HG02884 (cell line): ENCODE data around the gene STAT6.

Experiments used
- ATAC-seq: cut with Tn5 transposase; IDR thresholded peaks from one replicate; pipeline ENCODE4 v1.9.1; 2021; ENCODE audit warnings: mild to moderate bottlenecking, moderate library complexity; ENCODE audit not compliant: unreplicated experiment

Gene STAT6

DNA sequence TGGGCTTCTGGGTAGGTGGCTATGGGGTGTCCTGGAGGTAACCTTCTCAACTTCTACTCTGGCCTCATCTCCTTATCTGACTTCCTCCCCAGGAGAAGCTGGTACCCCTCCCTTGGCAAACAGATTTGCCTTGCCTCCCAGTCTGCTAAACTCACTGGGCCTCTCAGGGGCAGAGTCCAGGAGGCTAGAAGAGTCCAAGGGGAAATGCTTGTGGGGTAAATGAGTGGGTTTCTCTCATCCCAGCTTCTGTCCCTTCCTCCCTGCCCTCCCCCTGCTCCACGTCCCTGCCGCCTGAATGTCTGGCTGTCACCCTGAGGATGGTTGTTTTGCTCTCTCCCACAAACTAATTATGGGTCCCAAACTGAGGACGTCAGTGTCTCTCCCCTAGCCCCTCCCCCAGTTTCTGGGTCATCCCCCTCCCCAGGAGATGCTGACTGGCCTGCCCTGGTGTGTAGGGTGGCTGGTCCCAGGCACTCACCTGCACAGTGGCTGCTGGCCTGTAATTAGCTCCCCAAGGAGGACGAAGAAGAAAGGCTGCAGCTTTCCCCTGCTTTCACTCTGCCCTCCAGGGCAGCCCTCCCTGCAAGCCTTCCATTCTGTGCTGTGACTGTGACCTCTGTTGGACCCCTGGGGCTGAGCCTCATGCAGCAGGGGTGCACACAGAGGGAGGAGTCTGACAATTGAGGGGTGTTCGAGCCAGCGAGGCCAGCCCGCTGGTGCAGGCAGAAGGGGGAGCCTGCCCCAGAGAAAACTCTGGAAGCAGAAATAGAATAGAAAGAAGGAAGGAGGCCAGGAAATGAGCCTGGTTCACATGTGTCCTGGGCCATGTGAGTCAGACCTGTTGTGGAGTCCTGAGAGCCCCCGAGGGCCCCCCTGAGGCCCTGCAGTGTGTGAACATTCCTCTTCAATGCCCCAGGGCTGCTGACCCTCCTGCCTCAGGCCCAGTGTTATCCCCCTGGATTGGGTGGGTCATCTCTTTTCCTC, 36.1 kb upstream of the STAT6 start, which contains the start of gene LRP1-AS:
Gene LRP1-AS (minus strand): TSS at position 659 of the 984 bp plus-strand sequence.
- no peak for ATAC-seq

DNA sequence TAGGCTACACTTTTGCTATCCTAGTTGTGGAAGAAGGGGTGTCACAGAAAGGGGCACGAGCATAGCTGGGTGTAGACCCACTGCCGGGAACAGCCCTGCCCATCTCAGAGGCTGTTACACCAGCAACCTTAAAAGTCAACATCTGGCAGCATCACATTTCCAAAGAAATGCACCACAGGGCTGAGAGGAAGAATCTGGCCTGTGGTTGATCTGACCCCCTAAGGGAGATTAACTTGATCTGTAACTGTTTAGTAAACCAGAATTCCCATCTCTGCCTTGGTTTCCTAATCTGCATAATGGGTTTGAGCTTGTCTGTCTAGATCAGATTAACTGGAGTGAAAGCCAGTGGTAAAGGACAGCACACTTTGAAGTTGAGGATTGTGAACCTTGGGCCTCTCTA, 34.9 kb upstream of the STAT6 start:
- no peak for ATAC-seq

DNA sequence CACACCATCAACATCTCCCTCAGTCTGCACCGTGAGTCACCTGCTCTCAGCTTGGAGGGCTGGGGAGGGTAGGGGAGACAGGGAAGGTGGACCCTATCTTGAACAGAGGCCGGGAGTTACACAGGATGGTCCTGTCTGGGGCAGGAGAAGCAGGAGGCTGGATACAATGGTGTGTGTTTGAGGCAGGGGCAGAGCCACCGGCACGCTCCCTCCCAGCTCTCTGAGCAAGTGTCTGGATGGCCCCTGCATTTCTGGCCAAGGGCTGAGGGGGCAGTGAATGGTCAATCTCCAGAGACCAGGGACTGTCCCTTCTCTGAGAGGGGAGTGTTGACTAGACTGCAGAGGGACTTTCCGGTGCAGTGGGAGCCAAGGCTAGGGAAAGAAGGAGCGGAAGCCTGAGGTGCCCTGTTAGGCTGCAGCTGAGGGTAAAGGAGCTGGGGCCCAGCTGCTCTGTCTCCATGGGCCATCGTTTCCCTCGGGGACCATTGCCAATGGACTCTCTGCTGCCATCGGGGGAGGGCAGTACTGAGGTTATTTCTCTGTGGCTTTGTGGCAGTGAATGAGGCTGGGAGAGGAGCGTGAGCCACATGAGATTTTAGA, 34.4 kb upstream of the STAT6 start:
- ATAC-seq, result no peak

DNA sequence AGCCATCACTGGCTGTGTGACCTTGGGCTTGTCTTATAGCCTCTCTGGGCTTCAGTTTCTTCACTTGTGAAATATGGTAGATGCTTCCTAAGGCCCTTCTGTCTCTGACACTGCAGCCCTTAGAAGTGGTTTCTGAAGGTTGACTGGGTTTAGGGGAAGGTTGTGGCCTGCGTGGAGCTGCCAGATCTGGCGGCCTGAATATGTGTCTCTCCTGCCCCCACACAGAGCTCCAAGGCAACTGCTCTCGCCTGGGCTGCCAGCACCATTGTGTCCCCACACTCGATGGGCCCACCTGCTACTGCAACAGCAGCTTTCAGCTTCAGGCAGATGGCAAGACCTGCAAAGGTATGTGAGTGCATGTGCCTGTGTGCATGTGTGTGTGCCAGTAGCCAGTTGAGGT, 32.3 kb upstream of the STAT6 start:
- ATAC-seq, result no peak

DNA sequence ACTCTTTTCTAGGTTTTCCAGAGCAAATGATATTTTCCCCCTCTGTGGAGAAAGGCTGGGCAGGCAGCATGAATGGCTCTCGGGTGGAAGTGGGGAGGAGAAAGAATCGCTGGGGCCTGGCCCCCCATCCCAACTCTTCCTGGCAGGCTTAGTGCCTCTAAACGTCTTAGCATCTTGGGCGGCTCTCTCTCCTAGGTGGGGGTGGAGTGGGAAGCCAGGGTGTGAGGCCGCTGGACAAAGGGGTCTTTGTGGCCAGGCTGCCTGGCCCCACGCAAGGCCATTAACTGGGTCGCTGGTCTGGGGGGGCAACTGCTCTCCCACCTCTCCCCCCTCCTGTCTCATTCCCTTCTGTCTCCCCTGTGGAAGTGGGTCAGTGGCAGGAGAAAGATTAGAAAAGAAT, 31.6 kb upstream of the STAT6 start:
- ATAC-seq, result no peak

DNA sequence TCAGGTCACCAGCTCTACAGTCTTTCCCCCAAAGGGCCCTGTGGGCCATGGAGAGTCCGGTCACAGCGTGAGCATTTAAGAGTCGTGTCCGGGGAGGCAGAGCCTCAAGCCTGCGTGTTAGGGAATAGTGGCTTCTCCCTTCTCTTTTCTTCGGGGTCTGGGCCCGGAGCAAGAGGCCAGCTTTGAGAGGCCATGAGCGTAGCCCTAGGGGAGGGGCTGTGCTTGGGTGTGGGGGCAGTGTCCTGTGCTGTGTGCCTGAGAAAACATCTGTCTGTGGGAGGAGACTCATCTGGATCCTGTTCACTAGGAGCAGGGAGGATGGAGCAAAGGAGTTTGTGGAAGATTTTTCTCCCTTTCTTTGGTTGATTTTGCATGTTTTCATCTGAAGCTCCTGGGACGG, 31.0 kb upstream of the STAT6 start:
- no peak for ATAC-seq

DNA sequence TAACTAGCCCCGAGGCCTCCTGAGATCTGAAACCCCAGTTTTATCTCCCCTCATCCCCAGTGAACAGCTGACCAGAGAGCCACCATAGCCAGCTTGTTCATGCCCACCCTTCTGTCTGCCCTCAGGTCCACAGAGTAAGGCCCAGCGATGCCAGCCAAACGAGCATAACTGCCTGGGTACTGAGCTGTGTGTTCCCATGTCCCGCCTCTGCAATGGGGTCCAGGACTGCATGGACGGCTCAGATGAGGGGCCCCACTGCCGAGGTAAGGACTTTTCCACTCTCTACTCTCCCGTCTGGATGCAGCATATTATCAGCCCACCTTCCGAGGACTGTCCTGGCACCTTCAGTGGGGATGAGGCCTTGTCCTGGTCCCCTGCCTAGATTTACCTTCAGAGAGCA, 30.1 kb upstream of the STAT6 start:
- no peak for ATAC-seq

DNA sequence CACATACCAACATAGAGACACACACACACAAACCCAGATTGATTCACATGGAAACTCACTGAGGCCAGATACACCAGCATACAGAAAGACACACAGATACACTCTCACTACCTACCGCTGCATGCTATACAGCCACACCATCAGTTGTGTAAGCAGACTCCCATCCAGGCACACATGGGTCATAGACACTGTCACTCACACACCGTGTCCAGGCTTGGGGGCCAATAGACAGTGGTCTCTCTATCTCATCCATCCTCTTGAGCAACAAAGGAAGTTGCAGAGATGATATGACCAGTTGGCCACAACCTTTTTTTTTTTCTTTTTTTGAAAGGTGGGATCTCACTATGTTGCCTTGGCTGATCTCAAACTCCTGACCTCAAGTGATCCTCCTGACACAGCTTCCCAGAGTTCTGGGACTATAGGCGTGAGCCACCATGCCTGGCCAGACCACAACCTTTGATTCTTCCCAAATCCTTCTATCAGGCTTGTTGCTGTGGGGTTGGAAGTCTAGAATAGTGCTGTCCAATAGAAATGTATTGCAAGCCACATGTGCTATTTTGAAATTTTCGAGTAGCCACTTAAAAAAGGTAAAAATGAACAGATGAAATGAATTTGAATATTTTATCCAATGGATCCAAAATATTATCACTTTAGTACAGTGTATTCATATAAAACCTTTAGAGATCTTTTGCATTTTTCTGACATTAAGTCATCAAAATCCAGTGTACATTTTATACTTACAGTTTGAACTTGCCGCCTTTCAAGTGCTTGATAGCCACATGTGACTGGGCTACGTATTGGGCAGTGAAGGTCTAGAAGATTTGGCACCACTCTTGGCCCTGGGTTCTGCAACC, 28.9 kb upstream of the STAT6 start:
- ATAC-seq, result no peak

DNA sequence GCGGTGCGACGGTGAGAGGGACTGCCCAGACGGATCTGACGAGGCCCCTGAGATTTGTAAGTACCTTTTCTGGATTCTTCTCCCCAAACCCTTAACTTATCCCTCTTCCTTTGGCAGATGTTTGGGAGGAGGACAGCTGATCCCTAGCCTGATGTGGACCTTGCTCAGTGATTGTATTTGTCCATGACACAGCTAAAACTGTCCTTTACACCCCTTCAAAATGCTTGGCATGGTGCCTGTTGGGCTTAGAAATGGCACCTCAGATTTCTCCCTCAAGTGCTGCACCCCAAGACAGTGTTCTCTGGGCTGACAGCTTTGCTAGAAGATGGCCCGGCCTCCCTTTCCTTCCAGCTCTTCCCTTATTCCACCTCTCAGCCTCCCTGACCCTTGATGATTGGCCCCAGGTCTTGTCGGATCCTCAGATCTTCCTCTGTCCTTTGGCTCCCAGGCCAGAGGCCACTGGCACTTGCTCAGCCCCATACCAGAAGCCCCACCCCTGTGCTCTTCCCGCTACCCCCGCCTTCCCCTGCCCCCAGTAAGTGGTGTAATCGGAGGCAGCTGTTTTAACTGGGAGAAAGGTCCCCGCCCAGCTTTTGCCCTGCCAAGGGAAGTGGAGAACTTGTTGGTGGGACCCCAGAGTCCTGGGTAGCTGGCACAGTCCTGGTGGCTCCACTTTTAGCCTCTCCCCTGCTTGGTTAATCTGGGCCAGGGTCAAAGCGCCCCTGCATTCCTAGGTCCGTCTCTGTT, 27.5 kb upstream of the STAT6 start:
- ATAC-seq, result no peak

DNA sequence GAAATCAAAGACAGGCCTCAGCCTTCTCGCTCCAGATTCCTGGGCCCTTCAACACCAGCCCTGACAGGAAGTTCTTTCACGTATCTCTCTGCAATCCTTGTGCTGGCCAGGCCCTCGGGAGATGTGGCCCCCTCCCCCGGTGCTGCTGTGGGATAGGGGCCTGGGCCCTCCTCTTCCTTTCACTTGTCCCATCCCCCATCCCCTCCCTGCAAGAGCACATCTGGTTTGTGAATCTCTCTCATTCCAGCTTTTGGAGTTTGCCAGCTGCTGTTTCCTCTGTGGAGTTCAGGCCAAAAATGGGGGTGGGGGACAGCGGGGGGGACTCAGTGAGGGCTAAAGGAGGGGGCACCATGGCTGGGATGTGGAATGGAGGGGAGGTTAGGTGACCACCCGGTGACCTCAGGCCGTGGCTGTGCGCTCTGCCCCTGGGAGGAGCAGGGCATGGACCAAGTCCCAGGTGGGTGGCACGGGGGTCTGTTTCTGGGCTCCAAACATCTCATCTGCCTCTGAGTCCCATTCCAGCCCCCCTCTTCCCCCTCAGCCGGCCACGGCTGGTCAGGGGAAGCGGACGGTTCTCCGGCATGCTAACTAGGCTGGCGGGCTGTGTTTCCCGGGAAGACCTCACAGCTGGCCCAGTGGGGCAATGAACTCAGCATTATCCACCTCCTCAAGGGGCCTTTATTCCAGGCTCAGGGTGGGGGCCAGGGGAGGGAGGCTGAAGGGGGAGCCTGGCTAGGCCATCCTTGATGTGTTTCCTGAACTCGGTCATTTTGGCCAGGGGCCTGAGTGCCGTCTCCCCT, 24.6 kb upstream of the STAT6 start:
- ATAC-seq, result no peak

DNA sequence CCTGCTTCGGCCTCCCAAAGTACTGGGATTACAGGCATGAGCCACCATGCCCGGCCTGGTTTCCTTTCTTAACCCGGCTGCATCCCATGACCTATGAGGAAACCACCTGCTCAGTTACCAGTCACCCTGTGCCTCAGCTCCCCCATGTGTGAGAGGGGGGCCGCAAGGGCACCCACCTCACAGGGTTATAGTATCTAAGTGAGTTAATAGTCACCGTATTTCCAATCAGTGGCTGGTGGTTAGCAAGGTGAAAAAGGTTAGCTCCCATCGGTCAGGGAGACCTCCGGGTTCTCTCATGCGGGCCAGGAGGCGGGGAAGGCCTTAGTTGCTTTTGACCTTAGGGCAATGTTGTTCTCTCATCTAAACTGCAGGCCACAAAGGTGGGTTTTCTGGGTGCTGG, 23.8 kb upstream of the STAT6 start:
- no peak for ATAC-seq

DNA sequence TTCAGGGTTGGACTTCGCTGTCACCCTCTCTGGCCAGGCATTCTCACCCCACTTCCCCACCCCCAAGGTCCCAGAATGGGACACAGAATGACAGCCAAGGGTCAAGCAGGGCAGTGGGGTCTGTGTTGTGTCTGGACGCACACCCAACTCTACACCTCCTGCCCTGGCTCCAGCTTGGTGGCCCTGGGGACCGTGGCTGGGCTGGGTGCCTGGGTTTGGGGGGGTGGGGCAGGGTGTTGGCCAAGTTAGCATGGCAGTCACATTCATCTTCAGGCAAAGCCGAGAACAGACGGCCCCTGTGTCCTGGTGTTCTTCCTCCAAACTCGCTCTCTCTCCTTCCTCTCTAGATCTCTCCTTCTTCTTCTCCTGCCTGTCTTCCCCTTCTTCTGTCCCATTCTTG, 22.8 kb upstream of the STAT6 start:
- ATAC-seq, result no peak

DNA sequence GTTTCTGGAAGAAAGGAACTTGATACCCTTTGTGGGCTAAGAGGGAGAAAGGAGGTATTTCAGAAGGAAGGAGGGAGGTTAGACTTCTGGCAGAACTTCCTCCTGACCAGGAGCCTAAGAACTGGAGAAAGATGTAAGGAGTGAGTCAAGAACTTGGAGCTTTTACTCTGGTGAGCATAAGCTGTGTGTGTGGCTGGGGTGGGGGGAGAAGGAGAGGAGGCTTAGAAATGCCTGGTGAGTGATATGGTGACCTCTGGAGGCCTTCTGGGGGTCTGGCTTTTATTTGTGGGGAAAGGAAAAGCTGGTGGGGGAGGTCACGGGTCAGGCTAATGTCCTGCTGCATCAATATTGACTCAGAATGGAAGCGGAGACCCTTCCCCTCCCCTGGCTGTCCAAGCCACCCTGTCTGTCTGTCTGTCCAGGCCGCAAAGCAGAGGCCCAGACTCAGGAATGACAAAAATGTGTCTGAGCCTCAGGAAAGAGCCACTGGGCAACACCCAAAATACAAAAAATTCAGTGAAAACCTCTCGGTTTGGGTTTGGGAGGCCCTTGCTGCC, 21.9 kb upstream of the STAT6 start:
- no peak for ATAC-seq

DNA sequence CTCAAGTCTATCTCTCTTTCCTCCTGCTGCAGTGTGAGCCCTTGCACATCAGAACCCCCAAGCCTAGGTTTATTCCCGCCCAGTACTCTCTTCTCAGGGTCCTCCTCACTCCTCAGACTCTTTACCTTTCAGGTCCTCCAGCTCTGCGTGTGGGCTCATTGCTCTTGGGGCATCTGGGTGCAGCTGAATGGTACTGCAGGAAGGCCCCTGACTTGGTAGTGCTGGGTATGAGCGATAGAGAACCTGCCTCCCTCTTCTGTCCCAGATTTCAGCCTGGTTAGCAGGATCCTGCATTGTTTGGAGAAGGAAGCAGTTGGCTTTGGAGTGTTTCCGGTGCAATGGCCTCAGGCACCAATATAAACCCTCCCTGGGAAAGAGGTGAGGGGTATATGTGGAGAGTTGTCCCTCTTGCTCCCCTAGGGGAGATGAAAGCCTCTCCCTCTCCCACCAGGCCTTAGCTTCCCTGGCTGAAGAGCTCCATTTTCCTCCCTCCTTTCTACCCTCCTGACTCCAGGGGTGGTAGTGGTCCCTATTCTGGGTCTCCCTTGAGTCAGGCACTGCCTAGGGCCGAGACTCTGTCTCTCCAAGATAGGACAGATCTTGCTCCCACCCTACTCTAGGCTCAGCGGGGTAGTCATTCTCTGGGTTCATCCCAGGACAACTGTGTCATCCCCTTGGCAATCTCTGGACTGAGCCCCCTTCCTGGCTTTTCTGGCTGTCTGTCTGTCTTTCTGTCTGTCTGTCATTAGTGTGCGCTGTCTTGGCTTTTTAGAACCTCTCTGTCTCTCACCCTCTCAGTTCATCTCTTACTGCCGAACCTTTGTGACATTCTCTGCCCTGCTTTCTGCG, 21.0 kb upstream of the STAT6 start:
- ATAC-seq, result no peak

DNA sequence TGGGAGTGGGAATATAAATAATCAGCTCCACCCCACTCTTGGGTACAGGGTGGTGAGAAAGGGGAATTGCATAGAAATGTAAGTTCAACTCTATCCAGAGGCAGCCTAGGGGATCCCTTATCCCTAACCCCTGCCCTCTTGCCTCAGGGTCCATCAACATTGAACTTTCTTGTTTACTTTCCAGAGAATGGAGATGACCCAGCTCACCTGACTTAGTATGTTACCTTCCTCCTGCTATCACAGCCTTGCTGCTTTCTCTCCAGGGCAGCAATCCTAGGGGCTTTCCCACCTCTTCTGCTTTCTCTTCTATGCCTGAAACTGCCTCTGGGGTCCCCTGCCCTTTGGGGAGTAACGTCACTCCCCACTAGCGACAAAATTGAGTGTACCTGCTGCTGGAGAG, 19.8 kb upstream of the STAT6 start:
- no peak for ATAC-seq

DNA sequence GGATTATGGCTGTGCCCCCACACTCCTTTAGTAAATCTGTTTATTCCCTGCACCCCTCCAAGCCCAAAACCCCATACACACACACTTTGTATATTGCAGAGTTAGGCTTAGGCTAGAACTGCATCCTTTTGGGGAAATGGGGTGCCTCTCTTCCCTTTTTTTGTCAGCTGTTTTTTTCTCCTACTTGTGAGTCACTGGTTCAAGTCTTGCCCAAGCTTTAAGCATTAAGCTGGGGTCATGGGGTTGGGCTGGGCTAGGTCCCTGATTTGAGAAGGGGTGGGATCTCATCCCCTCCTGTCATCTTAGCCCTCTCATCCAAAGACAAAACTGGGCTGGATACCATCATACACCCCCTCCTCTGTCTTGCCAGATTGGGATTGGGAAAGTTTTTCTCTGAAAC, 18.7 kb upstream of the STAT6 start:
- no peak for ATAC-seq

DNA sequence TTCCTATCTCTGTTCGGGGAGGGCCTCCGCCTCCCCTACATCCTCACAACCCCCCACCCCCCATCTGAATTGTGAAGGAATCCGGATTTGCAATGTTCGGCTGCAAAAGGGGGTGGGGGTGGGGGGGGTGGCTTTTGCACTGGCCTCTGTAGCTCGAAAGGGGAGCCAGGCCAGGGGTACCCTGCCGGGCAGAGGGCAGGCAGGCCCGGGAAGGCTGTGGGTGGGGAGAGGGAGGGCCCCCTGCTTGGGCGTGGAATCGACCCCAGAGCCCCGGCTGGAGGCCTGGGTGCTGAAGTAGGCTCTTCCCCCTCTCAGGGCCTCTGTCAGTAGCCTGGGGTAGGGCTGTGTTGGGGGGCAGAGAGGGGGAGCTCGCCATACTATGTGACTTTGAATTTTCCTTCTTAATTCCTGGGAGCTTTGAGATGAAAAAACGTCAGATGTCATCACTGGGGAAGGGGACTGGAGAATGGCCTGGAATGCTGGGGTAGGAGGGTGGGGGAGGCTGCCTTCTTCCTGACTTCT, 18.2 kb upstream of the STAT6 start:
- no peak for ATAC-seq

DNA sequence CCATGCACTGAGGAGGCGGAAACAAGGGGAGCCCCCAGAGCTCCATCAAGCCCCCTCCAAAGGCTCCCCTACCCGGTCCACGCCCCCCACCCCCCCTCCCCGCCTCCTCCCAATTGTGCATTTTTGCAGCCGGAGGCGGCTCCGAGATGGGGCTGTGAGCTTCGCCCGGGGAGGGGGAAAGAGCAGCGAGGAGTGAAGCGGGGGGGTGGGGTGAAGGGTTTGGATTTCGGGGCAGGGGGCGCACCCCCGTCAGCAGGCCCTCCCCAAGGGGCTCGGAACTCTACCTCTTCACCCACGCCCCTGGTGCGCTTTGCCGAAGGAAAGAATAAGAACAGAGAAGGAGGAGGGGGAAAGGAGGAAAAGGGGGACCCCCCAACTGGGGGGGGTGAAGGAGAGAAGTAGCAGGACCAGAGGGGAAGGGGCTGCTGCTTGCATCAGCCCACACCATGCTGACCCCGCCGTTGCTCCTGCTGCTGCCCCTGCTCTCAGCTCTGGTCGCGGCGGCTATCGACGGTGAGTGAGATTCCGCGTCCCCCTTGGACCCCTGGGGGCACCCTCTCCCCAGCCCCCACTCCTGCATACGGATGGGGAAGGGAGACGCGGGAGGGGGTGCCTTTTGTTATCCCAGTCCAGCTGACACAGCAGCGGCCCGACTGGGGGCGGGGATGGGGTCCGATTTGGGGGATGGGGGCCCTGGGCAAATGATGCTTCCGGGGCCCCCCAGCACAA, 17.5 kb upstream of the STAT6 start:
- no peak for ATAC-seq
